GM21360 (cell line): ENCODE data around the gene ERFL.
"Not testable (repeated sequence)": the region's sequence is repeated elsewhere in the genome, so short reads cannot be mapped to it uniquely, and the experiment has no call there.

ENCODE experiments used
- ATAC-seq: cut with Tn5 transposase; IDR thresholded peaks from one replicate; pipeline ENCODE4 v1.9.1; 2021; ENCODE audit warnings: mild to moderate bottlenecking, moderate library complexity; ENCODE audit not compliant: unreplicated experiment

The ERFL gene

DNA sequence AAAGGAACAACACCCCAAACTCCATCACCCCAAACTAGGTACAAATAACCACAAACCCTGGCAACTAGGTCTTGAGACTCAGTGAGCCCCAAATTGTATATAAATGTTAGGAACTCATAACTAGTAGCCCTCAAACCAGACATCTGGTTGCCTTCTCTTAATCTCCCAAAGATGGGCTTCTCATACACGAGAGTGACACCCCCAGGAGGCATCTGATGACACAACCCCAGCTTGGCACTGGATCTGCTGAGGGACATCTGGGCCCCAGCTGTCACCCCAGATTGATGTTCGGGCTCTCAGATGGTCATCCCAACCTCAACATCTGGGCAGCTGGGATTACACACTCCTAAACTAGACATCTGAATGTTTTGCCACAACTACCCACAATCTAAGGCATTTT, 16.1 kb upstream of the ERFL start:
- no peak for ATAC-seq

GRCh38 chr19:41941410-41942202, 13.4 kb upstream of the ERFL start:
- ATAC-seq, result no peak

GRCh38 chr19:41940731-41941409, 12.6 kb upstream of the ERFL start:
- no peak for ATAC-seq

DNA sequence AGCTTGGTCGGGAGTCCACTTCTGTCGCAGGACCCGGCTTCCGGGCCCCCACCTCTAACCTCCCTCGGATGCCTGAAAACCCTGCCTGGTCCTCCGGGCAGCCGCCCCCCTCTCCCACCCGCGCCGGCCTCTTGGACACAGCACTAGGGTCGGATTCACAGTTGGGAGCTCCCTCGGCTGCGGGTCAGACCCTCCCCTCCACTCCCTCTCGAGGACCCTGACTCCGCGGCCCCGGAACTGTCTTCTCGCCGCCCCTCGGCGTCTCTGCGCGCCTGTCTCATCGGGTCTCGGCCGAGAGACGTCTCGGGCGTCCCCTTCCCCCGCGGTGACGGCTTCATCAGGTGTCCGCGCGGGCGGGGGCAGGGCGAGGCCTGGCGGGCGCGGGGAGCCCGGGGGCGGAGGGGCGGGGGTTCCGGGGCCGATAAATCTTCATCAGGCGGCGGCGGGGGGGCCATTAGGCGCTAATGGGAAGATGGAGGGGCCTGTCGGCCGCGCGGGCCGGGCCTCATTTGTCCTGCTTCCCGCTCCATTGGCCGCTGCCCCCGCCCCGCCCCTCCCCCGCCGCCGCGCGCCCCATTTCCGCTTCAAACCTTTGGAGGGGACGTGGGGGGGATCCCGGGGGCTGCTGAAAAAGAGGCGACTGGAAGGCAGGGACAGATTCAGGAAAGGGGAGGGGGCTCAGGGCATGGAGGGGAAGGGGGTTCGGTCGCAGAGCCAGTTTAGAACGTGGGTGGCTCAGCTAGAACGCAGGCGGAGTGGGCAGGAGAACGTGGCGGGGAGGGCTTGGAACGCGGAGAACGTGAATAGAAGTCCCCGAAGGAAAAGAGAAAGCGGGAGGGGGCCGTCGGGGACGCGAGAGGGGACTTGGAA, 11.8 kb upstream of the ERFL start:
- ATAC-seq, result no peak

DNA sequence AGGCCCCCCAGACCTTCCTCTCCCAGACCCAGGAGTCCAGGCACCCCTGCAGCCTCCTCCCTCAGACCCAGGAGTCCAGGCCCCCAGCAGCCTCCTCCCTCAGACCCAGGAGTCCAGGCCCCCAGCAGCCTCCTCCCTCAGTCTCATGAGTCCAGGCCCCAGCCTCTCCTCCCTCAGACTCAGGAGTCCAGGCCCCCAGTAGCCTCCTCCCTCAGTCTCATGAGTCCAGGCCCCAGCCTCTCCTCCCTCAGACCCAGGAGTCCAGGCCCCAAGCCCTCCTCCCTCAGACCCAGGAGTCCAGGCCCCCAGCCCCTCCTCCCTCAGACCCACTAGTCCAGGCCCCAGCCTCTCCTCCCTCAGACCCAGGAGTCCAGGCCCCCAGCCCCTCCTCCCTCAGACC, 11.0 kb upstream of the ERFL start:
- ATAC-seq, result not testable (repeated sequence)

- ATAC-seq, result no peak
Measured at GRCh38 chr19:41937525-41938468, 9.5 kb upstream of the ERFL start.

GRCh38 chr19:41936961-41937360, 8.7 kb upstream of the ERFL start:
- ATAC-seq, result no peak

GRCh38 chr19:41936416-41936850, 8.2 kb upstream of the ERFL start:
- no peak for ATAC-seq

DNA sequence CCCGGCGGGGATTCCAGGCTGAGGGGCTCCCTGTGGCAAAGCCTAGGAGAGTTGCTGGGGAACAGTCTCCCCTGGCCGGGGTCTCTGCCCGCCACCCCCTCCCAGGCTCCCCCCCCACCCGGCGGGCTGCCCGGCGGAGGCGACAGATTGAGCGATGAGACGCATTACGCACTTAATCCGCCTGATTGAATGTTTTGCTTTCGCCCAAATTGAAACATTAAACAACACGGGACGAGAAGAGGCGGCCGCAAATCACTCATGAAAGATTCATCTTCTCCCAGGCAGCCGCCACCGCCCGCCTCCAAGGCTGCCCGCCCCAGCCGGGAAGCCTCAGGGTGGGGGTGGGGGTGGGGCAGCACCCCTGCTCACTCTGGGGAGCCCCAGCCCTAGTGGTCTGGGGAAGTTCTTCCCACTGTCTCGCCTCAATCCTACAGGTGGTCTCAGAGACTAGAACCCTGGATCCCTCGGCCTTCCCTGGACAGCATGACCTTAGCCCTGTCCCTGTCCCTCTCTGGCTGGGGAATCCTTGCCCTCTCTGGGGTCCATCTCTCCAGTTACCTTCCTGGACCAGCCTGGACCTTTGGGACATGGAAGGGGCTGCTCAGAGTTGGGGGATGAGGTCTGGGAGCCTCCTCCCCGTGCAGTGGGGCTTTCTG, 7.6 kb upstream of the ERFL start:
- no peak for ATAC-seq

DNA sequence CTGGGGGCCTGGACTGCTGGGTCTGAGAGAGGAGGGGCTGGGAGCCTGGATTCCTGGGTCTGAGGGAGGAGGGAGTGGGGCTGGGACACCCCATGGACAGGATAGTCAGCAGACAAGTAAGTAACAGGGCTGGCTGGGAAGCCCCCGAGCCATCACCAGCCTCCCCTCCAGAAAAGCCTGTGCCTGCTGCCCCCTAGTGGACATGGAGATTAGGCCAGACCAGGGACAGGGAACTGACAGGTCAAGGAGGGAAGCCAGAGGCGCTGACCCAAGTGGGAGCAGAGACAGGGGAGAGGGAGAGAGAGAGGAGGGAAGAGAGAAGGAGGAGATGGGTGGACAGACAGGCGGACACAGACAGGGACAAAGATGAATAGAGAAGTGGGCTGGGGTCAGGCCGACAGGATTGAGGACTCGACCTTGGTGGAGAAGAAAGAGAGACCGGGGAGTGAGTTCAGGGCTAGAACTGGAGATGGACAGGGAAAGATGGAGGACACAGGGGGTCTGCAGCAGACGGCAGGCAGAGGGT, 6.7 kb upstream of the ERFL start:
- no peak for ATAC-seq

DNA sequence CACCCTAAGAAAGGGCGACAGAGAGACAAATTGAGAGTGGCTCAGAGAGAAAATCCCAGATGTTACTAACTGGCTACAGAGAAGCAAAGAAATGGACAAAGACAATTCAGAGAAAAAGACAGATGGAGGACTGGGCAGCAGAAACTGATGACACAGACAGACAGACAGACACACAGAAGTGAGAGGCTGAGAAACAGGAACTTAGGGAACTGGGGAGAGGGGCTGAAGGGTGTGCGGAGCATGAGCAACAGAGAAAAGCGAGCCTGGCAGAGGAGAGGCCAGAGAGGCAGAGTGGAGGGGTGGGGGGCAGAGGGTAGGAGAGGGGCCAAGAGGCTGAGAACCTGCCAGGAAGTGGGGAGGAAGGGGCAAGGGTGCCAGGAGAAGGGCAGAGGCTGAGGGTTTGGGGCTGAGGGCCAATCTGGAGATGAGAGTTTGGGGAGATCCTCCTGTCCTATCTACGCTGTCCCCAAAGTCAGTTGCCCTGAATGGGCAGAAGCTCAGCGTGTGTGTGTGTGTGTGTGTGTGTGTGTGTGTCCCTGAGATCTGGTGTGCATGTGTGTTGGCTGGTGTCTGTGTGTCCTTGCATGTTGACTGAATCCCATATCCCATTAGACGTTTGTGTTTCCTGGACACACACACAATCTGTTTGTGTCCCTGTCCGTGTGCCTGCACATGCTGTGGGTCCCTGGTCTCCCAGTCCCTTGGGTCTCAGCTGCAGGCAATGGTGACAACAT, 5.6 kb upstream of the ERFL start:
- no peak for ATAC-seq

DNA sequence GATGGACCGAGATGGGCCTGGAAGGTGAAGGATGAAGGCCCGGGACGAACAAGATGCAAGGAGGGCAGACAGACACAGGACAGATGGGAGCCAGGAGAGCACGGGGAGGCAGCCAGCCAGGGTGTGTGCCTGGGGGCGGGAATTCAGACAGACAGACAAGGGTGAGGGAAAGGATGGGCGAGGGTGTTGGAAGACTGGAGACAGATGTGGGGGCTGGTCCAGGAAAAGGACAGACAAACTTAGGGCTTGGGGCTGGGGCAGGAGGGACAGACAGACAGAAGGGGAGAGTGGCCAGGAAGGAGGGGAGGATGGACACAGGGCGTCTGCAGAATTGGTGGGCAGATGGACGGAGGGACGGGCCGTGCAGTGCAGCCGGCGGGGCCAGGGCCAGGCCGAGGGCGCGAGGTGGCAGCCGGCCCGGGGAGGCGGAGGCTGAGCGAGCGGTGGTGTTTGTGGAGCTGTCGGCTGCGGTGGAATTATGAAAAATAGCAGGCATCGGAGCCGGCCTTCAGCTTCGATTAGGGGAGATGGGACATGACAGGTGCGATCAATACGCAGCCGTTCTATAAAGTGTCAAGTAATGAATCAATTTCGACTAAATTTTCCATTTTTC, 4.6 kb upstream of the ERFL start:
- ATAC-seq, result no peak

- no peak for ATAC-seq
Measured at GRCh38 chr19:41932259-41932719, 4.0 kb upstream of the ERFL start.

DNA sequence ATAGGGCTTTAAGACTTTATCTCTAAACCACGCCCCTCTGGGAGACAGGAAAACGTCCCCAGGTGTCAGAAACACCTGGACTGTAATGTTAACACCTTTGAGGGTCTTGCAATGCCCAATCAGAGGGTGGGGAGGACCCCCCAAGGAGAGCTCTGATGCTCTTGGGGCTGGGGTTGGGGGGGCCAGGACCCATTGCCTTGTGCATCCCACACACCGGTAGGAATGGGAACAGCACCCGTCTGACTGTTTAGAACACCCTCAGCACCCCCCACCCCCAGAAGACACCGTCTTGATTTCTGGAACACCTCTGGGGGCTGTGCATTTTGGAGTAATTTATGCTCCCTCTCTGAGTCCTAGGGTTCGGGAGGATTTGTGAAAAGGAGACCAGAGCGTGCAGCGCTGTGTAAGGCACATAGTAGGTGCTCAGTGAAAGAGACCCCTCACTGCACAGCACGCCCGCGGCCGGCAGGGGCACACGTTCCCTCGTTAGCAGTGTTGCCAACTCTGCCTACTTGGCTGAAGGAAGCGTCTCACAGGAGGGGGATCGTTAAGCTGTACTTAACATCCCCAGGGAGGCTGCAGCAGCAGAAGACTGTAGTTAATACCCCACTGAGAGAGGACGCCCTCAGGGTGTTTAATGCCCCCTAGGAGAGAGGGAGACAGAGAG, 2.8 kb upstream of the ERFL start:
- no peak for ATAC-seq

DNA sequence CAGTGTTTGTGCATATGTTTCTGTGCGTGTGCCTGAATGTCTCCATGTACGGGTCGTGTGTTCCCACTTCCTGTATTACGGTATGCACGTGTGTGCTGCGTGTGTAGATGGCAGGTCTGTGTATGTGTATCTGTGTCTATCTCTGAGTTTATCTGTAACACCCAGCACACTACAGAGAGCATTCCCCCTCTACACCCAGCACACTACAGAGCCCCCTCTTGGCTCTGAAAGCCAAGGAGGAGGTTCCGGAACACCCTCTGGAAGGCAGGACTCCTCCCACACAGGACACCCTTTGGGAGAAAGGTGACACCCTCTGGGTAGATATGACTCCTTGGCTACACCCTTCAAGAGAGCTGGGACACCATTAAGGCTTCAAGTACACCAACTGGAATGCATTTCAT, 2.1 kb upstream of the ERFL start:
- ATAC-seq, result no peak

- no peak for ATAC-seq
Measured at GRCh38 chr19:41929536-41930071, 1.4 kb upstream of the ERFL start.

DNA sequence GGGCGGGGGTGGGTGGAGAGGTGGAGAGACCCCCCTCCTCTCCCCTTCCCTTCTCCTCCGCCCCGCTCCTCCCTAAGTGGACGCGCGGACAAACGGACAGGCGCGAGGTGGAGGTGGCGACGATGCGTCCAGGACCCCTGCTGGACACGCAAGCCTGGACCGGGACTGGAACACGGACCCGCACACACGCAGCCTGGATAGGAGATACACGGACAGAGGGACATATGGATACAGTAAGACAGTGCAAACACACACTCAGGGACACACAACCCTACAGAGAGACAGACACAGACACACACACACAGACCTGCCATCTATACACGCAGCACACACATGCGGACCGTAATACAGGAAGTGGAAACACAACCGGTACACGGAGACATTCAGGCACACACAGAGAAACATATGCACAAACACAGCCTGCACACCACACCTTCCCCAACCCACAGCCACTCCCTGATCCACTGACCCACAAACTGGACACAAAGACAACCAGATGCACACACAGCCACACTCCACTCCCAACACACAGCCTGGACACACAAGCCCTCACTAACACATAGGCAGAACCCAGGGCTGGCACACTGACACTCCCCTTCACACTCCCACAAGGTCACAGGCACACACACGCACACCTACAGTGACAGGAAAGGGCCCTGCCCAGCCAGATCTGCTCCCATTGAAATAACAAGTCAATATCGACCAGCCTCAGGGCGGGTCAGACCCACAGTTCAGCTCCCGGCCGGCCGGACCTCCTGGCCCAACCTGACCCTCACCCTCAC, 696 bp upstream of the ERFL start:
- ATAC-seq, result no peak
